ENCODE measurements around the gene GPC5. TPM values are rescaled to one million over a fixed set of nuclear protein-coding genes. Genes with fewer than 3 reads are reported as not detected.

GPC5 gene
- total RNA-seq, 1 experiment from 2014 or later: 0.50 TPM

DNA sequence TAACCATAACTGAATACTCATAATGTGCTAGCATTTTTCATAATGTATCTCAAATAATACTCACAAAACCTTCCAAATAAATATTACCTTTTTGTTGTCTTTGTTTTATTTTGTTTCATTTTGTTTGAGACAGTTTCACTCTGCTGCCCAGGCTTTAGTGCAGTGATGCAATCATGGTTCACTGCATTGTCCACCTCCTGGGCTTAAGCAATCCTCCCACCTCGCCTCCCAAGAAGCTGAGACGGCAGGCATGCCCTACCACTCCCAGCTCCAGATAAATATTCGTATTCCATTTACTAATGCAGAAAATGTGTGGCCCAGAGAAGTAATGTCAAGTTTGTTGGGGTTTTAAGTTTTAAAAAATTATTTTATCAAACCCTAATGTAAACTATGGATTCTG, 739.1 kb downstream of the GPC5 start:
- in situ Hi-C loops (cut with HindIII; ENCODE audit: low pct_unique_long_range_greater_than_20kb, low sequenced_read_pairs): no loop called here
- no peak for DNase-seq (ENCODE audit: low read depth, low spot score)

- DNase-seq (ENCODE audit: low read depth, low spot score): no peak
- in situ Hi-C loops (cut with HindIII; ENCODE audit: low pct_unique_long_range_greater_than_20kb, low sequenced_read_pairs): no loop called here
Observed at GRCh38 chr13:92143766-92144165, 745.3 kb downstream of the GPC5 start.

- DNase-seq (ENCODE audit: low read depth, low spot score): no peak
- in situ Hi-C loops (cut with HindIII; ENCODE audit: low pct_unique_long_range_greater_than_20kb, low sequenced_read_pairs): no loop called here
Observed at GRCh38 chr13:92150606-92151005, 752.2 kb downstream of the GPC5 start.

DNA sequence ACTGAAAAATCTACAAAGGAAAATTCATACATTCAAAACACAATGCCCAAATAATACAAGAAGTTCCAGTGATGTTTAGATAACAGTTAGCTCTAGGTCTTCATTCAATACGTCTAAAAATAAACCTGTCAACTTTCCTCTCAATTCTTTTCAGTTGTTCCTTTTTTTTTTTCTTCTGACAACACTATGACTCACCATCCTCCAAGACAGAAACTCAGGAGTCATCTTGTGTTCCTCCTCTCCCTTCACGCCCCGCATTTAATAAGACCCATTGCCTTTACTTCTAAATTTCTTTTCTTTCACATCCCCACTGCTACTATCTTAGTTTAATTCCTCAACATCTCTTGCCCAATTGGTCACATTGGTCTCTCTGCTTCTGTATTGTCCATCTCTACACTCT, 759.9 kb downstream of the GPC5 start:
- DNase-seq (ENCODE audit: low read depth, low spot score): no peak
- in situ Hi-C loops (cut with HindIII; ENCODE audit: low pct_unique_long_range_greater_than_20kb, low sequenced_read_pairs): no loop called here

- in situ Hi-C loops (cut with HindIII; ENCODE audit: low pct_unique_long_range_greater_than_20kb, low sequenced_read_pairs): no loop called here
- no peak for DNase-seq (ENCODE audit: low read depth, low spot score)
Observed at GRCh38 chr13:92164822-92165221, 766.4 kb downstream of the GPC5 start.

DNA sequence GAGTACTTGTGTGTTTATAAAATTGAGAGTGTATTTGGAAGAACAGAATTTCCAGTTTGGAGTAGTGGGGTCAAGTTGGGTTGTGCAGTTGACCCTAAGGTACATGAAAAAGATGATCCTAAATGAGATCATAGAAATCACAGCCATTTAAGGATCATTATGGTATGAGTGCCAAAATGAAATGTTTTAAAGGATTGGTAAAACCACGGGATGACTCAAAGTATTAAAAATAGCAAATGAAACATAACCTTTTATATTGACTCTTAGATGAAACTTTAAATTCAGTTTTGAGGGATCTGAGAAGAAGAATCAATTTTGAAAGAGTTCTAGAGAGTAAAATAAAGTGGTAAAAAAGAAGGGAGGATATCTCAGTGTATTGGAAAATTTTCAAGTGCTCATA, 773.8 kb downstream of the GPC5 start:
- no peak for DNase-seq (ENCODE audit: low read depth, low spot score)
- in situ Hi-C loops (cut with HindIII; ENCODE audit: low pct_unique_long_range_greater_than_20kb, low sequenced_read_pairs): no loop called here

- in situ Hi-C loops (cut with HindIII; ENCODE audit: low pct_unique_long_range_greater_than_20kb, low sequenced_read_pairs): no loop called here
Observed at GRCh38 chr13:92173254-92173653, 774.8 kb downstream of the GPC5 start.

GRCh38 chr13:92175330-92175729, 776.9 kb downstream of the GPC5 start:
- in situ Hi-C loops (cut with HindIII; ENCODE audit: low pct_unique_long_range_greater_than_20kb, low sequenced_read_pairs): no loop called here
- DNase-seq (ENCODE audit: low read depth, low spot score): peak; percentile 64

More at GRCh38 chr13:92173254-92173653, 774.8 kb downstream of the GPC5 start:
- DNase-seq (ENCODE audit: low read depth, low spot score): no peak

- DNase-seq (ENCODE audit: low read depth, low spot score): no peak
Observed at GRCh38 chr13:92177966-92178365, 779.5 kb downstream of the GPC5 start.

DNA sequence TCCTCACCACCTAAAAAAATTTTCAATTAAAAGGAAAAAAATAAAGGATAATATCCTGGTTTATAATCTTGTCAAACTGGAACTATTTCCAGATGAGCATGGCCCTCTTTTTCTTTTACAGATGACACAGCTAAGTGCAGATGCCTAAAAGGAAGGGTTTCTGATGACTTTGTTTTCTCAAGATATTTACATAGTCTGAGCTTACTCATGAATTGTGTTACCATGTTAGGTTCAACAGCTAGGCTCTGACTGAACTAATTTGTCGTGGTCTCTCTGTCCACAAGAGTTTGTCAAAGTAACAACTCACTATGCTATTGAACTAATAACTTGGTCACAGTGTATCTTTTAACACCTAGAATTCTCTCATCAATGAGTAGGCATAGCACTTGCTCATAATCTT, 780.8 kb downstream of the GPC5 start:
- in situ Hi-C loops (cut with HindIII; ENCODE audit: low pct_unique_long_range_greater_than_20kb, low sequenced_read_pairs): no loop called here
- no peak for DNase-seq (ENCODE audit: low read depth, low spot score)

More at GRCh38 chr13:92177966-92178365, 779.5 kb downstream of the GPC5 start:
- in situ Hi-C loops (cut with HindIII; ENCODE audit: low pct_unique_long_range_greater_than_20kb, low sequenced_read_pairs): no loop called here

GRCh38 chr13:92187378-92187989, 789.1 kb downstream of the GPC5 start:
- peak; percentile 62 for DNase-seq (ENCODE audit: low read depth, low spot score)
- in situ Hi-C loops (cut with HindIII; ENCODE audit: low pct_unique_long_range_greater_than_20kb, low sequenced_read_pairs): no loop called here

DNA sequence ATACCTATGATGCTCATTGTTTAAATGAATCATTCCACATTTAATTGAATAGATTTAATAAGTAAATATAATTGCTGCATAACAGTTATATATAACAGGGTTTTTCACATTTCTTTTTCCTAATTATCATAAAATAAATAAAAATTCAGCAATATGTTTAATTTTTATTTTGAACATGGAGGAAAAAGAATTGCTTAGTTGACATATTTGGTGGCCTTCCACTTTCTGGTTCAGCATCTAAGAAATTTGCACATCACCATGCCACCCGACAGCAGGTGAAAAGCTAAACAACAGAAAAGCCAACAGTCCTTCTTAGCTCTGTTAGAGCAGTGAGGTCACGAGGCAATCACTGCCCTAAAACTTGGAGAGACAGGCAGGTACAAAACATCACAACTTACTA, 790.2 kb downstream of the GPC5 start:
- no peak for DNase-seq (ENCODE audit: low read depth, low spot score)
- in situ Hi-C loops (cut with HindIII; ENCODE audit: low pct_unique_long_range_greater_than_20kb, low sequenced_read_pairs): no loop called here

- DNase-seq (ENCODE audit: low read depth, low spot score): no peak
- in situ Hi-C loops (cut with HindIII; ENCODE audit: low pct_unique_long_range_greater_than_20kb, low sequenced_read_pairs): no loop called here
Observed at GRCh38 chr13:92196591-92197256, 798.3 kb downstream of the GPC5 start.

DNA sequence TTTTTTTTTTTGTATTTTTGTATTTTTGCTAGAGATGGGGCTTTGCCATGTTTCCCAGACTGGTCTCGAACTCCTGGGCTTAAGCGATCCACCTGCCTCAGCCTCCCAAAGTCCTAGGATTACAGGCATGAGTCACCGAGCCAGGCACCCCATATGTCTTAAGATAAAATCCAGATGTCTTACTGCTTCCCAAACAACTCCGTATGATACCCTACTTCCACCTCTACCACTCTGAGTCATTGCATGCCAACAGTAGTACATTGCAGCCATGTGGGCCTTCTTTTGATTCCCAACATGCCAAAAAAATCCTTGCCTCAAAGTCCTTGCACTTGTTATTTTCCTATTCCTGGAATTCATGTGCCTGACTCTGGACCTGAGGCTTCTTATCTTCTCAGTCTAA, 799.2 kb downstream of the GPC5 start:
- no peak for DNase-seq (ENCODE audit: low read depth, low spot score)
- in situ Hi-C loops (cut with HindIII; ENCODE audit: low pct_unique_long_range_greater_than_20kb, low sequenced_read_pairs): no loop called here

GRCh38 chr13:92218615-92219014, 820.2 kb downstream of the GPC5 start:
- in situ Hi-C loops (cut with HindIII; ENCODE audit: low pct_unique_long_range_greater_than_20kb, low sequenced_read_pairs): no loop called here
- no peak for DNase-seq (ENCODE audit: low read depth, low spot score)

DNA sequence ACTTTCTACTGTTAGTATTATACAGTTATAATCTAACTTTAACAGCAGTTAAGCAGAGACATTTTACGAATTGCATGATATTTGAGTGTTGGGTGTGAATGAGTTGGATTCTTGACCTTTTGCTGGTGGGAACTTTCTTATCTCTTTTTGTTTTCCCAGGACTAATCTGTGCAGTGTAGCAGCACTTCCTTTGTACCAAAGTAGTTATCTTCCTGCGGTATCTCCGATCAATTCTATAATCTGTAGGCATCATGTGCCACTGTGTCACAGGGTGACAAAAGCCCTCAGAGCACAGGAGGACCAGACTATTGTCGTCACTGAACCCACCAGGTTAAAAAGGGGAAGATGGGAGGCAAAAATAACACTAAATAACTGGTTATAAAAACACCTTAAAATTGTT, 823.5 kb downstream of the GPC5 start:
- in situ Hi-C loops (cut with HindIII; ENCODE audit: low pct_unique_long_range_greater_than_20kb, low sequenced_read_pairs): no loop called here
- no peak for DNase-seq (ENCODE audit: low read depth, low spot score)

GRCh38 chr13:92224052-92224821, 825.8 kb downstream of the GPC5 start:
- in situ Hi-C loops (cut with HindIII; ENCODE audit: low pct_unique_long_range_greater_than_20kb, low sequenced_read_pairs): no loop called here
- DNase-seq (ENCODE audit: low read depth, low spot score): no peak

DNA sequence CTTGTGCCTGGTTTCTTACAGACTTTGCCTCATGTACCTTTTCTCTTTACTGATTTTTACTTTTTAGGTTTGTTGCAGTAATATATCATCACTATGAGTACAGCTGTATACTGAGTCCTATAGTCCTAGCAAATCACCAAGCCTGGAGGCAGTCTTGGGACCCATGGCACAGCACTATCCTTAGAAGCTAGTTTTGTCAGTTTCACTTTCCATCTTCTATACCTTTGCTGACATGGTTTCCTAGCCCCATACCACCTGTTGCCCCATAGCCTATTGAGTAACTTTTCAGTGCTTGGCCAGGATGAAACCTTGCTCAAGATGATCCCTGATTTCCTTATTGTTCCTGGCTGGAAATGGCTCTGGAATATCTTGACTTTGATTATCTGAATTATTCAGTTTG, 826.4 kb downstream of the GPC5 start:
- in situ Hi-C loops (cut with HindIII; ENCODE audit: low pct_unique_long_range_greater_than_20kb, low sequenced_read_pairs): no loop called here
- no peak for DNase-seq (ENCODE audit: low read depth, low spot score)

- in situ Hi-C loops (cut with HindIII; ENCODE audit: low pct_unique_long_range_greater_than_20kb, low sequenced_read_pairs): no loop called here
- no peak for DNase-seq (ENCODE audit: low read depth, low spot score)
Observed at GRCh38 chr13:92225861-92226260, 827.4 kb downstream of the GPC5 start.

Data from SK-MEL-5 (cell line).